ENCODE data around the gene GRB10.

The GRB10 gene

DNA sequence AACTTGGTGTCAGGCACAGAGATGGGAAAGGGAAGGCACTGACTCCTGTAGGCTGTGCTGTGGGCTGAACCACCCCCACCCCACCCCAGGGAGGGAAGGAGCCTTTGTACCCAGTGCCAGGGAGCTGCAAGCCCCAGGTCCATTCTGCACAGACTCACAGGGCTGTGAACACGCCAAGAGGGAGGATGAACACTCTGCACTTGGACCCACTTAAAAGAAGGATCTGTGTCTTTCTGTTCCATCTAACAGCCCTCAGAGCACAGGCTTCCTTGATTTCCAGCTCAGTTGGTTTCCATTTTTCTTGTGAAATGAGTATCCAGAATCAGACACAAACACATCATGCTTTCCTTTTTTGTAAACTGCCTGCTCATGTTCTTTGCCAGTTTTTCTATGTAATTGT is 84.9 kb downstream of the GRB10 start:
- POLR2A ChIA-PET = no interaction called here
- no peak for TF ChIP-seq L3MBTL2 (conservative IDR thresholded peaks at IDR 0.05)
- no peak for DNase-seq (ENCODE audit: extremely low spot score)
- CTCF ChIA-PET = no interaction called here

DNA sequence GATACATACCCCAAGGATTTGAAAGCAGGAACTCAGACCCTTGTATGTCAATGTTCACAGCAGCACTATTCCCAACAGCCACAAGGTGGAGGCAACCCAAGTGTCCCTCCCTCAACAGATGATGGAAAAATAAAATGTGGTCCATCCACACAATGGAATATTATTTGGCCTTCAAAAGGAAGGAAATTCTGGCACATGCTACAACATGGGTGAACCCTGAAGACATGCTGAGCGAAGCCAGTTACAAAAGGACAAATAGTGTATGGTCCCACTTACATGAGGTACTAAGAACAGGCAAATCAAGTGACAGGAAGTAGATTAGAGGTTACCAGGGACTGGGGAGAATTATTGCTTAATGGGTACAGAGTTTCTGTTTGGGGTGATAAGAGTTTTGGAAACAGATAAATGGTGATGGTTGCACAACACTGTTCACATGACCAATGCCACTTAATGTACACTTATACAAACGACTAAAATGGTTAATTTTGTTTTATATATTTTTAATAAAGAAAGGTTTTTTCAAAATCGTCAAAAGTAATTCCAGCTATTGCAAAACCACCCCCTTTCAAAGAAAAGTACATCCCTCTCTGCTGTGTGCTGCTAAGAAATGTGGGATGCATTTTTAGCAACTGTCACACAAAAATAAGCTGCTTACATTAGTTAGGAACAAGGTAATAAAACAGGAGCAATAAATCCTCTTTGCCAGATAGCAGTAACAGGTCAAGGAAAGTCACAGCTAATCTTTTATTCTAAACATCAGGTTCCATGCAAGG is 85.7 kb downstream of the GRB10 start:
- CTCF ChIA-PET = no interaction called here
- DNase-seq (ENCODE audit: extremely low spot score) = no peak
- POLR2A ChIA-PET = no interaction called here
- no peak for TF ChIP-seq L3MBTL2 (conservative IDR thresholded peaks at IDR 0.05)
- no peak for TF ChIP-seq FOXM1 (IDR thresholded peaks at IDR 0.05; ENCODE audit: borderline replicate concordance)
- no peak for TF ChIP-seq TARDBP (IDR thresholded peaks at IDR 0.05)
- TF ChIP-seq BHLHE40 (IDR thresholded peaks at IDR 0.05; ENCODE audit: borderline replicate concordance) = no peak
- no peak for TF ChIP-seq HDGF (IDR thresholded peaks at IDR 0.05; ENCODE audit: borderline replicate concordance)
- TF ChIP-seq SP1 (IDR thresholded peaks at IDR 0.05) = no peak
- TF ChIP-seq ZNF384 (IDR thresholded peaks at IDR 0.05) = no peak
- no peak for TF ChIP-seq ARNT (IDR thresholded peaks at IDR 0.05)
- no peak for TF ChIP-seq LEF1 (IDR thresholded peaks at IDR 0.05; ENCODE audit: borderline replicate concordance)
- TF ChIP-seq ELF4 (IDR thresholded peaks at IDR 0.05) = no peak
- TF ChIP-seq, protein P1, sequence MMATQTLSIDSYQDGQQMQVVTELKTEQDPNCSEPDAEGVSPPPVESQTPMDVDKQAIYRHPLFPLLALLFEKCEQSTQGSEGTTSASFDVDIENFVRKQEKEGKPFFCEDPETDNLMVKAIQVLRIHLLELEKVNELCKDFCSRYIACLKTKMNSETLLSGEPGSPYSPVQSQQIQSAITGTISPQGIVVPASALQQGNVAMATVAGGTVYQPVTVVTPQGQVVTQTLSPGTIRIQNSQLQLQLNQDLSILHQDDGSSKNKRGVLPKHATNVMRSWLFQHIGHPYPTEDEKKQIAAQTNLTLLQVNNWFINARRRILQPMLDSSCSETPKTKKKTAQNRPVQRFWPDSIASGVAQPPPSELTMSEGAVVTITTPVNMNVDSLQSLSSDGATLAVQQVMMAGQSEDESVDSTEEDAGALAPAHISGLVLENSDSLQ (IDR thresholded peaks at IDR 0.05) = no peak
- TF ChIP-seq CTBP1 (IDR thresholded peaks at IDR 0.05; ENCODE audit: borderline replicate concordance) = no peak
- TF ChIP-seq FOXA1 (IDR thresholded peaks at IDR 0.05) = no peak
- TF ChIP-seq NFRKB (IDR thresholded peaks at IDR 0.05) = no peak
- no peak for TF ChIP-seq FOXK2 (IDR thresholded peaks at IDR 0.05)
- no peak for TF ChIP-seq SUZ12 (IDR thresholded peaks at IDR 0.05)

DNA sequence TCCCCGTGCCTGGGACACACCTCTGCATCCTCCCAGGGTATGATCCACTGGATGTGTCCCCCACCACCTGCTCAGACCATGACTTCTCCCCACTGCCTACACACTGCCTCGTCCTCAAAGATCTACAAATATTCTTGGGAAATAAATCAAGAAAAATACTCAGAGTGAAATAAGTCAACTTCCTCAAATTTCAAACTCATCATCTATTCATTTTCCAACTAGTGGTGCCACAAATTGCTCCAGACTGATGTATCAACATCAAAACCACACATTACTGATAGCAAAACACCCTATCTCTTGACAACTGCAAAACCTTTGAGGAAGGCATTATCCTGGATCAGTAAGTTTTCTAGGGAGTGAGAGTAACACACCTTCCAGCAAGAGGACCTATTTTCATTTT is 87.7 kb downstream of the GRB10 start:
- POLR2A ChIA-PET = no interaction called here
- TF ChIP-seq, protein P1 (IDR thresholded peaks at IDR 0.05) = no peak
- TF ChIP-seq NFRKB (IDR thresholded peaks at IDR 0.05) = no peak
- no peak for TF ChIP-seq ARNT (IDR thresholded peaks at IDR 0.05)
- no peak for TF ChIP-seq TARDBP (IDR thresholded peaks at IDR 0.05)
- TF ChIP-seq ELF4 (IDR thresholded peaks at IDR 0.05) = no peak
- TF ChIP-seq FOXK2 (IDR thresholded peaks at IDR 0.05) = no peak
- no peak for TF ChIP-seq L3MBTL2 (conservative IDR thresholded peaks at IDR 0.05)
- TF ChIP-seq BHLHE40 (IDR thresholded peaks at IDR 0.05; ENCODE audit: borderline replicate concordance) = no peak
- no peak for TF ChIP-seq FOXM1 (IDR thresholded peaks at IDR 0.05; ENCODE audit: borderline replicate concordance)
- CTCF ChIA-PET = no interaction called here
- no peak for DNase-seq (ENCODE audit: extremely low spot score)

DNA sequence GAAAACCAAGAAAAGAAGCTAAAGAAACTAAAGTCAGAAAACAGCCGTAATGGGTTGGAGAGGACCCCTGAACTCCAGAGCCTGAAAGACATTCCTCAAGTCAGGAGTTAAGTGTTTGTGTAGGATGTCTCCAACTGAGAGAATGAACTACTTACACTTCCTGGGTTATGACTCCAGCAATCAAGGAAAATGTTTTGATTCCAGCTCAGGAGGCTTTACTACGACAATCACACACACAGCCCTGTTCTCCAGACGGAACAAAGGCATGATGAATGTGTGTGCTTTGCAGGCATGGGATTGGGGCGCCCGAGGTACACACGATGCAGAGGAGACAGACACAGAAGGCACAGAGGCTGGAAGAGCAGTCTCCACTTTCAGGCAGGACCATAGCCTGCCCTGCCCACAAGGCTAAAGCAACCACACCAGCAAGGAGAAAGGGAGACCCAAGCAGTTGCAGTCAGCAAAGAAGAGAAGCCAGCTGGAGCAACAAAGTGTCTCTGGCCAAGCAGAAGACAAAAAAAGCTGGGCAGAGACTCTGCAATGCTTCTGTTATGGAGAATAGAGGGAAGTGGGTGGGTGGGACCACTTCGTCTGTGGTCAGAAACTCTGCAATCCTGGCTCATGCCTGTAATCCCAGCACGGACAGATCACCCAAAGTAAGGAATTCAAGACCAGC is 89.1 kb downstream of the GRB10 start:
- TF ChIP-seq FOXM1 (IDR thresholded peaks at IDR 0.05; ENCODE audit: borderline replicate concordance) = no peak
- no peak for TF ChIP-seq ELF4 (IDR thresholded peaks at IDR 0.05)
- no peak for TF ChIP-seq SUZ12 (IDR thresholded peaks at IDR 0.05)
- TF ChIP-seq LEF1 (IDR thresholded peaks at IDR 0.05; ENCODE audit: borderline replicate concordance) = no peak
- no peak for TF ChIP-seq NFRKB (IDR thresholded peaks at IDR 0.05)
- no peak for TF ChIP-seq FOXA1 (IDR thresholded peaks at IDR 0.05)
- TF ChIP-seq FOXK2 (IDR thresholded peaks at IDR 0.05) = no peak
- TF ChIP-seq L3MBTL2 (conservative IDR thresholded peaks at IDR 0.05) = no peak
- TF ChIP-seq TARDBP (IDR thresholded peaks at IDR 0.05) = no peak
- TF ChIP-seq HDGF (IDR thresholded peaks at IDR 0.05; ENCODE audit: borderline replicate concordance) = no peak
- TF ChIP-seq BHLHE40 (IDR thresholded peaks at IDR 0.05; ENCODE audit: borderline replicate concordance) = no peak
- no peak for TF ChIP-seq ZNF384 (IDR thresholded peaks at IDR 0.05)
- TF ChIP-seq, protein P1 (IDR thresholded peaks at IDR 0.05) = no peak
- TF ChIP-seq CTBP1 (IDR thresholded peaks at IDR 0.05; ENCODE audit: borderline replicate concordance) = no peak
- TF ChIP-seq ARNT (IDR thresholded peaks at IDR 0.05) = no peak
- TF ChIP-seq SP1 (IDR thresholded peaks at IDR 0.05) = no peak
- POLR2A ChIA-PET = no interaction called here

DNA sequence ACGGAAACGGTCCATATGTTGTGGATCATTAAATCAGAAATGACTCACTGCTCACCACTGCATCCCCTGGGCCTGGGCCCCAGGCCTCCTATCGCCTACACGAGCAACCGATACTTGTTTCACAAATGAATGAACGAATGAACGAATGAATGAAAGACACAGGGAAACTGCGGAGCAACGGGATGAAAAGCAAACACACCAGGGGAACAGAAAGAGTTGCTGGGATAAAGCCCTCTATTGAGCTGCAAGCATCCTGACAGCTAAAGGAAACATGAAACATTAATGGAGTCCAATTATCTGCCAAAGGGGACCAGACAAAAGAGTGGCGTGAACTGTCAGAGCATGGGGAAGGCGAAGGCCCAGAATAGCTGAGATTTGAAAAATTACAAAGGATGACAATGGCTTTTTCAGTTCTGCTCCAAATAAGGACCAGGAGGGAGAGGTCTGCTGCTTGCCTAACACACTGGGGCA is 92.1 kb downstream of the GRB10 start:
- ChIA-PET CTCF (no interaction called here), POLR2A (no interaction called here)
- no peak for DNase-seq (ENCODE audit: extremely low spot score)
- TF ChIP-seq FOXK2 (IDR thresholded peaks at IDR 0.05) = no peak
- TF ChIP-seq NFRKB (IDR thresholded peaks at IDR 0.05) = no peak
- no peak for TF ChIP-seq ZNF384 (IDR thresholded peaks at IDR 0.05)
- no peak for TF ChIP-seq CTBP1 (IDR thresholded peaks at IDR 0.05; ENCODE audit: borderline replicate concordance)
- TF ChIP-seq ARNT (IDR thresholded peaks at IDR 0.05) = no peak
- no peak for TF ChIP-seq TARDBP (IDR thresholded peaks at IDR 0.05)
- TF ChIP-seq FOXA1 (IDR thresholded peaks at IDR 0.05) = no peak
- TF ChIP-seq SUZ12 (IDR thresholded peaks at IDR 0.05) = no peak
- TF ChIP-seq BHLHE40 (IDR thresholded peaks at IDR 0.05; ENCODE audit: borderline replicate concordance) = no peak
- no peak for TF ChIP-seq ELF4 (IDR thresholded peaks at IDR 0.05)
- TF ChIP-seq SP1 (IDR thresholded peaks at IDR 0.05) = no peak
- no peak for TF ChIP-seq HDGF (IDR thresholded peaks at IDR 0.05; ENCODE audit: borderline replicate concordance)
- no peak for TF ChIP-seq FOXM1 (IDR thresholded peaks at IDR 0.05; ENCODE audit: borderline replicate concordance)
- TF ChIP-seq LEF1 (IDR thresholded peaks at IDR 0.05; ENCODE audit: borderline replicate concordance) = no peak
- TF ChIP-seq, protein P1 (IDR thresholded peaks at IDR 0.05) = no peak
- TF ChIP-seq L3MBTL2 (conservative IDR thresholded peaks at IDR 0.05) = no peak

More for the DNA sequence above, 89.1 kb downstream of the GRB10 start:
- no peak for DNase-seq (ENCODE audit: extremely low spot score)
- CTCF ChIA-PET = interaction anchor here (0.9 kb wide), 1 partner anchor 469 kb away, joined by 3 read pairs; no protein-coding TSS in a partner anchor
